Activated naive CD8-positive, alpha-beta T cell treated with anti-CD3 and anti-CD28 coated beads, Interleukin-2, amount 50 U/mL, for 16 hours (primary cell): ENCODE measurements around the gene PCTP.

Experiments used
- DNase-seq: peaks from one replicate; pipeline ENCODE4 v3.0.0-alpha.2; 2020; ENCODE audit warnings: low read depth, low spot score

The PCTP gene

GRCh38 chr17:55794725-55795482, 44.1 kb downstream of the PCTP start:
- DNase-seq: no peak

GRCh38 chr17:55806745-55807495, 56.1 kb downstream of the PCTP start:
- no peak for DNase-seq

- no peak for DNase-seq
Observed at GRCh38 chr17:55811536-55811935, 60.7 kb downstream of the PCTP start.

GRCh38 chr17:55812323-55812722, 61.5 kb downstream of the PCTP start:
- no peak for DNase-seq

- DNase-seq: no peak
Observed at GRCh38 chr17:55813944-55814343, 63.1 kb downstream of the PCTP start.

- DNase-seq: no peak
Observed at GRCh38 chr17:55814377-55814776, 63.5 kb downstream of the PCTP start.

- DNase-seq: no peak
Observed at GRCh38 chr17:55816532-55817396, 65.9 kb downstream of the PCTP start.

GRCh38 chr17:55817397-55817709, 66.5 kb downstream of the PCTP start:
- no peak for DNase-seq

- DNase-seq: no peak
Observed at GRCh38 chr17:55818026-55818425, 67.2 kb downstream of the PCTP start.

- no peak for DNase-seq
Observed at GRCh38 chr17:55818451-55819375, 67.9 kb downstream of the PCTP start.

GRCh38 chr17:55820675-55821074, 69.8 kb downstream of the PCTP start:
- no peak for DNase-seq

GRCh38 chr17:55822028-55822427, 71.2 kb downstream of the PCTP start:
- no peak for DNase-seq

- no peak for DNase-seq
Observed at GRCh38 chr17:55825213-55825612, 74.4 kb downstream of the PCTP start.
